ENCODE data around the gene IGFALS.

- no peak for TF ChIP-seq TAF1 (IDR thresholded peaks at IDR 0.05; ENCODE audit: borderline replicate concordance, low read depth, low read length)
- no peak for TF ChIP-seq POLR2A (IDR thresholded peaks at IDR 0.05; ENCODE audit: low read depth, low read length)
- no peak for TF ChIP-seq POLR2AphosphoS5 (IDR thresholded peaks at IDR 0.05; ENCODE audit: low read depth, low read length)
Observed at GRCh38 chr16:1767116-1767994, 26.1 kb downstream of the IGFALS start.
